ACC112 (cell line): ENCODE results near the gene HSPA8.

Source experiments
- H2AFZ ChIP-seq: fragments of 200-600 bp; sonication (generic); one replicate; pipeline ENCODE4 v1.6.0; 2017; ENCODE audit warnings: antibody characterized with exemption, low read length; ENCODE audit not compliant: unreplicated experiment
- H3K27ac ChIP-seq: fragments of 200-600 bp; sonication (generic); 2 replicates; pipeline ENCODE4 v1.5.1; 2014; ENCODE audit warnings: low read depth, mild to moderate bottlenecking, antibody characterized with exemption, low read length, moderate library complexity
- H3K27me3 ChIP-seq: fragments of 200-600 bp; sonication (generic); 2 replicates; pipeline ENCODE4 v1.6.1; 2014; ENCODE audit warnings: mild to moderate bottlenecking, antibody characterized with exemption, low read length, moderate library complexity, mixed read lengths; ENCODE audit not compliant: insufficient read depth
- H3K36me3 ChIP-seq: fragments of 200-600 bp; sonication (generic); 2 replicates; pipeline ENCODE4 v1.6.1; 2016; ENCODE audit warnings: mild to moderate bottlenecking, antibody characterized with exemption, low read length, moderate library complexity, mixed read lengths; ENCODE audit not compliant: insufficient read depth
- H3K4me1 ChIP-seq: fragments of 200-600 bp; sonication (generic); one replicate; pipeline ENCODE4 v1.6.1; 2016; ENCODE audit warnings: low read length, mixed read lengths; ENCODE audit not compliant: insufficient read depth, unreplicated experiment, control insufficient read depth
- H3K4me3 ChIP-seq: fragments of 200-600 bp; sonication (generic); 2 replicates; pipeline ENCODE4 v1.5.1; 2014; ENCODE audit warnings: mild to moderate bottlenecking, low read depth, low read length
- H3K79me2 ChIP-seq: fragments of 200-600 bp; sonication (generic); one replicate; pipeline ENCODE4 v1.6.0; 2016; ENCODE audit warnings: low read length; ENCODE audit not compliant: control insufficient read depth, unreplicated experiment, insufficient read depth

HSPA8 gene

DNA sequence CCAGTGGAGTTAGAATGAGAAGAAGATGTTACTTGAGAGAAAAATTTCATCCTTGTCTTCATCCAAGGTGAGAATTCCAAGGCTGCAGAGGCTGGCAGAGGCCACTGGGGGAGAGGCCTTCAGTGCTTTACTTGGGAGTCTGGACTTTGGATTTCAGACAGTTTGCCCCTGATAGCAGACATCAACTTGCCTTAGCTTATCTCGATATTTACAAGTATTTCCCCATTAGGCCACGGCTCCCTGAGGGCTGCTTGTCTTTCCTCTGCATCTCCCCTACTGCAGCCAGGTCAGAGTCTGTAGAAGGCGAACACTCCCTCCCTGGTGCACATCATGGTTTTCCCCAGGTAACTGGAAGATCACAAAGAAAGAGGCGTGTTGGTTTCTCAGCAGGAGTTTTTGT lies 50.4 kb downstream of the HSPA8 start:
- H3K36me3 ChIP-seq: no peaks in the 10 kb centered on the region
- H3K79me2 ChIP-seq: no peaks in the 10 kb centered on the region
- no peak overlapping the region for H2AFZ ChIP-seq
- no peaks in the 10 kb centered on the region for H3K4me1 ChIP-seq
- H3K27me3 ChIP-seq: peaks cover 32% of the 10 kb centered on the region
- no peak overlapping the region for H3K27ac ChIP-seq
- no peak overlapping the region for H3K4me3 ChIP-seq
